CD14-positive monocyte (primary cell): ENCODE measurements around the gene OR6C2. TPM values are rescaled to one million over a fixed set of nuclear protein-coding genes. Genes with fewer than 3 reads are reported as not detected.
A peak's percentile ranks its signal among the peaks of the same experiment; 100 is the strongest.

Source experiments
- DNase-seq, 3 donors: peaks; one replicate each; pipeline ENCODE4 v3.0.0-alpha.2; 2011 to 2022
- H2AFZ ChIP-seq: 2 replicates; pipeline ENCODE4 v1.6.0; 2012; ENCODE audit warnings: mild to moderate bottlenecking, low read depth, low read length, inconsistent platforms; ENCODE audit not compliant: insufficient read depth, poor library complexity, severe bottlenecking
- H3K27ac ChIP-seq, 2 donors: 1 replicate in 1 of 2; 2 replicates in 1 of 2; pipeline ENCODE4 v1.5.1; 2012 to 2013; ENCODE audit warnings: low read length in 2 of 2, control low read depth in 1 of 2, inconsistent platforms in 1 of 2, low read depth in 1 of 2, mild to moderate bottlenecking in 1 of 2
- H3K27me3 ChIP-seq, 2 donors: one replicate each; pipeline versions ENCODE4 v1.6.0 to v1.6.1; 2011 to 2013; ENCODE audit warnings: low read length in 2 of 2; ENCODE audit not compliant: control insufficient read depth in 2 of 2, insufficient read depth in 2 of 2
- H3K36me3 ChIP-seq, 2 donors: replicated peaks in 1 of 2; 1 replicate in 1 of 2; 2 replicates in 1 of 2; pipeline versions ENCODE4 v1.5.1 to v1.6.1; 2012 to 2013; ENCODE audit warnings: low read length in 2 of 2, control low read depth in 1 of 2, inconsistent platforms in 1 of 2, mild to moderate bottlenecking in 1 of 2; ENCODE audit not compliant: insufficient read depth in 2 of 2, control insufficient read depth in 1 of 2
- H3K4me1 ChIP-seq, 2 donors: 1 replicate in 1 of 2; 2 replicates in 1 of 2; pipeline versions ENCODE4 v1.5.1 to v1.6.1; 2012 to 2013; ENCODE audit warnings: low read length in 2 of 2, control low read depth in 1 of 2, inconsistent platforms in 1 of 2, mild to moderate bottlenecking in 1 of 2, moderate library complexity in 1 of 2; ENCODE audit not compliant: insufficient read depth in 2 of 2, control insufficient read depth in 1 of 2
- H3K4me2 ChIP-seq: replicated peaks from 2 replicates; pipeline ENCODE3; 2012; ENCODE audit warnings: low read length, moderate library complexity, mild to moderate bottlenecking; ENCODE audit not compliant: poor library complexity, severe bottlenecking; ENCODE audit errors: extremely low read depth
- H3K4me3 ChIP-seq, 3 experiments: fragments of 200-600 bp in 1 of 3; sonication (generic) in 1 of 3; replicated peaks in 1 of 3; 1 replicate in 2 of 3; 2 replicates in 1 of 3; pipeline ENCODE4 v1.5.1; 2011 to 2013; ENCODE audit warnings: low read length in 3 of 3, mild to moderate bottlenecking in 3 of 3, control low read depth in 2 of 3, low read depth in 2 of 3, inconsistent platforms in 1 of 3, moderate library complexity in 1 of 3
- H3K79me2 ChIP-seq: 2 replicates; pipeline ENCODE4 v1.6.0; 2012; ENCODE audit warnings: mild to moderate bottlenecking, control low read depth, inconsistent platforms, low read length, moderate library complexity; ENCODE audit not compliant: insufficient read depth
- H3K9ac ChIP-seq: 2 replicates; pipeline ENCODE4 v1.6.0; 2017; ENCODE audit warnings: low read length, mild to moderate bottlenecking; ENCODE audit not compliant: insufficient read depth, poor library complexity, severe bottlenecking
- H3K9me3 ChIP-seq, 2 donors: replicated peaks in 1 of 2; 1 replicate in 1 of 2; 2 replicates in 1 of 2; pipeline versions ENCODE4 v1.5.1 to v1.6.1; 2012 to 2013; ENCODE audit warnings: low read length in 2 of 2, control low read depth in 1 of 2; ENCODE audit not compliant: control insufficient read depth in 1 of 2, insufficient read depth in 1 of 2
- H4K20me1 ChIP-seq: 2 replicates; pipeline ENCODE4 v1.6.0; 2012; ENCODE audit warnings: mild to moderate bottlenecking, low read length, control low read depth, moderate library complexity; ENCODE audit not compliant: insufficient read depth
- H3K27ac Mint-ChIP-seq, 7 donors: one replicate each; pipeline ENCODE4 v1.8.0; 2020; ENCODE audit warnings: mild to moderate bottlenecking in 7 of 7, mixed read lengths in 7 of 7, moderate library complexity in 6 of 7, inconsistent platforms in 2 of 7
- H3K27me3 Mint-ChIP-seq, 3 donors: one replicate each; pipeline ENCODE4 v1.8.0; 2021 to 2022; ENCODE audit warnings: low read depth in 3 of 3, mild to moderate bottlenecking in 3 of 3, mixed read lengths in 3 of 3, moderate library complexity in 3 of 3, inconsistent platforms in 1 of 3
- H3K36me3 Mint-ChIP-seq, 2 donors: one replicate each; pipeline ENCODE4 v1.8.0; 2020; ENCODE audit warnings: mixed read lengths in 2 of 2, inconsistent platforms in 1 of 2, mild to moderate bottlenecking in 1 of 2
- H3K4me1 Mint-ChIP-seq: one replicate; pipeline ENCODE4 v1.8.0; 2020; ENCODE audit warnings: mild to moderate bottlenecking, mixed read lengths
- H3K4me3 Mint-ChIP-seq, 2 donors: one replicate each; pipeline ENCODE4 v1.8.0; 2020; ENCODE audit warnings: mild to moderate bottlenecking in 2 of 2, mixed read lengths in 2 of 2, moderate library complexity in 1 of 2
- H3K9me3 Mint-ChIP-seq, 7 donors: one replicate each; pipeline ENCODE4 v1.8.0; 2020 to 2022; ENCODE audit warnings: mixed read lengths in 7 of 7, mild to moderate bottlenecking in 6 of 7, moderate library complexity in 6 of 7, inconsistent platforms in 2 of 7
- WGBS: methylation state at CpG from one replicate; pipeline ENCODE4 v1.1.5; 2013; ENCODE audit warnings: missing lambda C conversion rate; ENCODE audit not compliant: insufficient coverage; 5-methylcytosine and 5-hydroxymethylcytosine counted together
- intact Hi-C, 2 donors: fragments of 100-400 bp; cut with micrococcal nuclease; formaldehyde crosslinking; loops; one replicate each; pipeline versions ENCODE4 v1.15.0 to v1.15.1; 2023
- polyA plus RNA-seq, 3 donors: library from polyadenylated mRNA; depleted of rRNA in 1 of 3; unstranded in 2 of 3; stranded (reverse) in 1 of 3; fragments of 300-500 nt in 2 of 3; fragments of >200 nt in 1 of 3; fragmentation: Illumina TruSeq in 2 of 3; gene quantifications; 1 replicate in 2 of 3; 2 replicates in 1 of 3; pipeline ENCODE4 v1.2.3, GENCODE V29; 2012 to 2021
- TF ChIP-seq, protein P1 (sequence below): fragments of 200-600 bp; IDR thresholded peaks from one replicate; pipeline ENCODE4 v1.8.0; 2022; ENCODE audit warnings: antibody characterized with exemption, mild to moderate bottlenecking

Gene OR6C2
- polyA plus RNA-seq, 3 donors = 0.18 TPM; not detected in 2

DNA sequence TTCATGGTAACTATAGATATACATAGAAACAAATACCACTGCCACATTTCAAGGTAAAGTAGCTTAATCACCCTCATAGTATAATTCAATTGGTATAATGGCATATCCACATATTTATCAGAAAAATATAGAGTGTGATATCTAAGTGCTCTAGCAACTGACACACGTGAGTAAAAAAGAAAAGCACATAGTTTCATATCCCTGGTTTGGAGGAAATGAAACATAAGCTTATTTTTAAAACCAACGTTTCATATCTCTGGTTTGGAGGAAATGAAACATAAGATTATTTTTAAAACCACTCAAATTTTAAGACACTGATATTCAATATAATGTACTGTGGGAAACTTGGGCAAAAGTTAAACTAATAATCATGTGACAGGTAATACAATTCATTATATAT lies 24.0 kb downstream of the OR6C2 start:
- Histone ChIP-seq H3K36me3 (no peaks in the 10 kb centered on the region), H3K4me3 (no peak overlapping the region), H3K9ac (no peak overlapping the region), H2AFZ (no peak overlapping the region), H3K9me3 (no peaks in the 10 kb centered on the region), H3K27ac (no peak overlapping the region), H3K4me1 (peaks cover 10 to 25% of the 10 kb centered on the region in 2 donors), H4K20me1 (no peaks in the 10 kb centered on the region), H3K27me3 (peaks cover 0 to 1% of the 10 kb centered on the region in 2 donors), H3K79me2 (no peaks in the 10 kb centered on the region), H3K4me2 (peak overlapping the region; percentile 4)
- Mint-ChIP-seq H3K4me1 (peaks cover 30% of the 10 kb centered on the region), H3K4me3 (no peak overlapping the region), H3K27ac (peak overlapping the region in 1 of 7 donors; percentile 37), H3K27me3 (peaks cover 0 to 4% (median 2%) of the 10 kb centered on the region in 3 donors), H3K9me3 (peaks cover 3 to 12% (median 10%) of the 10 kb centered on the region in 7 donors), H3K36me3 (peaks cover 0 to 4% of the 10 kb centered on the region in 2 donors)
- DNase-seq = no peak
- intact Hi-C loops = no loop called here
- TF ChIP-seq, protein P1, sequence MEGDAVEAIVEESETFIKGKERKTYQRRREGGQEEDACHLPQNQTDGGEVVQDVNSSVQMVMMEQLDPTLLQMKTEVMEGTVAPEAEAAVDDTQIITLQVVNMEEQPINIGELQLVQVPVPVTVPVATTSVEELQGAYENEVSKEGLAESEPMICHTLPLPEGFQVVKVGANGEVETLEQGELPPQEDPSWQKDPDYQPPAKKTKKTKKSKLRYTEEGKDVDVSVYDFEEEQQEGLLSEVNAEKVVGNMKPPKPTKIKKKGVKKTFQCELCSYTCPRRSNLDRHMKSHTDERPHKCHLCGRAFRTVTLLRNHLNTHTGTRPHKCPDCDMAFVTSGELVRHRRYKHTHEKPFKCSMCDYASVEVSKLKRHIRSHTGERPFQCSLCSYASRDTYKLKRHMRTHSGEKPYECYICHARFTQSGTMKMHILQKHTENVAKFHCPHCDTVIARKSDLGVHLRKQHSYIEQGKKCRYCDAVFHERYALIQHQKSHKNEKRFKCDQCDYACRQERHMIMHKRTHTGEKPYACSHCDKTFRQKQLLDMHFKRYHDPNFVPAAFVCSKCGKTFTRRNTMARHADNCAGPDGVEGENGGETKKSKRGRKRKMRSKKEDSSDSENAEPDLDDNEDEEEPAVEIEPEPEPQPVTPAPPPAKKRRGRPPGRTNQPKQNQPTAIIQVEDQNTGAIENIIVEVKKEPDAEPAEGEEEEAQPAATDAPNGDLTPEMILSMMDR = no peak
- no CpG with 5 or more reads among the region's 2 CpGs for WGBS

DNA sequence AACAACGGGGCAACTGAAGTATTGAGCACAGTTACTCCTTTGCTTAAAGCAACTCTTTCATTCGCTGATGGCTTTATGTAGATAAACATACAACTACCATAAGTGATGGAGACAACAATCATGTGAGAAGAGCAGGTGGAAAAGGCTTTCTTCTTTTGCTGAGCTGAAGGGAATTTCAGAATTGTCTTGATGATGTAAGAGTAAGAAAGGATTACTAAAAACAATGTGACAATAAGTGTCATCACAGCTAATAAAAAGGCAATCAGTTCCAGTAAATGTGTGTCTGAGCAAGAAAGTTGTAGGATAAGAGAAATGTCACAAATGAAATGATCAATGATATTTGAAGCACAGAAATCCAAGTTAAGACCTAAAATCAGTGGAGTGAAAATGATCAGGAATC lies 25.4 kb downstream of the OR6C2 start:
- Histone ChIP-seq H3K4me3 (no peak overlapping the region), H2AFZ (peak overlapping the region; percentile 39), H3K79me2 (no peaks in the 10 kb centered on the region), H3K9me3 (no peaks in the 10 kb centered on the region), H3K36me3 (no peaks in the 10 kb centered on the region), H4K20me1 (no peaks in the 10 kb centered on the region), H3K9ac (no peak overlapping the region), H3K4me1 (peaks cover 10 to 25% of the 10 kb centered on the region in 2 donors), H3K27ac (no peak overlapping the region), H3K27me3 (peaks cover 0 to 13% of the 10 kb centered on the region in 2 donors), H3K4me2 (no peak overlapping the region)
- TF ChIP-seq, protein P1 = no peak
- intact Hi-C loops = no loop called here
- Mint-ChIP-seq H3K4me3 (no peak overlapping the region), H3K27me3 (peaks cover 0 to 4% (median 3%) of the 10 kb centered on the region in 3 donors), H3K4me1 (peaks cover 30% of the 10 kb centered on the region), H3K36me3 (peaks cover 0 to 4% of the 10 kb centered on the region in 2 donors), H3K9me3 (peaks cover 0 to 11% (median 4%) of the 10 kb centered on the region in 7 donors), H3K27ac (no peak overlapping the region)
- DNase-seq = no peak
- no CpG with 5 or more reads among the region's 2 CpGs for WGBS
